ENCODE results near the gene CACNA1S. TPM values are rescaled to one million over a fixed set of nuclear protein-coding genes. Genes with fewer than 3 reads are reported as not detected.

CACNA1S gene
- total RNA-seq, 1 donor from 2014 or later = 0.07 TPM

DNA sequence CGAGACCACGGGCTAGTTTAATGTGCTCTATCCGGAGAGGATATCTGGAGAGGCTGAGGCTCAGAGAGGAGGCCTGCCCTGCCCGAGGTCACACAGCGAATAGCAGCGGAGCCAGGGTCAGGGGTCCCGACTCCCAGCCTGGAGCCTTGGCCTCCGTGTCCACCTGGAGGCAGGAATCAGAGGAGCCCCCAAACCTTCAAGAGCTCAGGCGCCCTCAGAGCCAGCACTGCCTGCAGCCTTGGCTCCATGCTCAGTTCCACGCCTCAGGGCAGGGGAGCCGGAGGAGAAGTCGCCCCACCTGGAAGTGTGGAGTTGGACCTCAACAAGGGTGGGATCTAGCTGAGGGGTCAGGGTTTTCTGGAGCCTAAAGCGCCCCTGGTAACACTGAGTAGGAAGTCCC lies 16.7 kb upstream of the CACNA1S start:
- no peaks in the 10 kb centered on the region for H3K4me1 Mint-ChIP-seq (ENCODE audit: low read depth, unreplicated experiment)
- H3K36me3 Mint-ChIP-seq (ENCODE audit: unreplicated experiment) = peaks cover 9% of the 10 kb centered on the region
- H3K27me3 Mint-ChIP-seq (ENCODE audit: unreplicated experiment) = peaks cover 6% of the 10 kb centered on the region
- H3K9me3 Mint-ChIP-seq (ENCODE audit: unreplicated experiment) = peaks cover 4% of the 10 kb centered on the region
- H3K27ac Mint-ChIP-seq (ENCODE audit: unreplicated experiment) = no peak overlapping the region
- H3K4me3 Mint-ChIP-seq (ENCODE audit: unreplicated experiment) = no peak overlapping the region
- TF ChIP-seq, protein P1, sequence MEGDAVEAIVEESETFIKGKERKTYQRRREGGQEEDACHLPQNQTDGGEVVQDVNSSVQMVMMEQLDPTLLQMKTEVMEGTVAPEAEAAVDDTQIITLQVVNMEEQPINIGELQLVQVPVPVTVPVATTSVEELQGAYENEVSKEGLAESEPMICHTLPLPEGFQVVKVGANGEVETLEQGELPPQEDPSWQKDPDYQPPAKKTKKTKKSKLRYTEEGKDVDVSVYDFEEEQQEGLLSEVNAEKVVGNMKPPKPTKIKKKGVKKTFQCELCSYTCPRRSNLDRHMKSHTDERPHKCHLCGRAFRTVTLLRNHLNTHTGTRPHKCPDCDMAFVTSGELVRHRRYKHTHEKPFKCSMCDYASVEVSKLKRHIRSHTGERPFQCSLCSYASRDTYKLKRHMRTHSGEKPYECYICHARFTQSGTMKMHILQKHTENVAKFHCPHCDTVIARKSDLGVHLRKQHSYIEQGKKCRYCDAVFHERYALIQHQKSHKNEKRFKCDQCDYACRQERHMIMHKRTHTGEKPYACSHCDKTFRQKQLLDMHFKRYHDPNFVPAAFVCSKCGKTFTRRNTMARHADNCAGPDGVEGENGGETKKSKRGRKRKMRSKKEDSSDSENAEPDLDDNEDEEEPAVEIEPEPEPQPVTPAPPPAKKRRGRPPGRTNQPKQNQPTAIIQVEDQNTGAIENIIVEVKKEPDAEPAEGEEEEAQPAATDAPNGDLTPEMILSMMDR (IDR thresholded peaks at IDR 0.05; ENCODE audit: partially characterized antibody, unreplicated experiment) = no peak
- no peak for DNase-seq

DNA sequence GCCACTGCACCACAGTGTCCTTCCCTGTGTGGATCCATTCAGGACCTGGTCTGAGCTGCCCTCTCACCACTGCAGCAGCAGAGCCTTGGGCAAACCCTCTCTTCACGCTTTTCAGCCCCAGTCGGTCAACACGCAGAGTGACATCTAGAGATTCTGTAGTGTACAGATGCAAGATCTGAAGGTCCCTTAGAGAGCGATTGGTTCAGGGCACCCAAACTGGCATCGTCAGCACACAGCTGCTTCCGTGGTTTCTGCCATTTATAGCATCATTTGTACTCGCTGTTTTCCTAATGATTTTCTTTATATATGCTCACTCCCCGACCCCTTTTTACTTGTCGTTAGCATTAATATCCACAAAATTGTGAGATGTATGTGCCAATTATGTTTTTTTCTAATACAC lies 16.2 kb upstream of the CACNA1S start:
- no peaks in the 10 kb centered on the region for H3K4me1 Mint-ChIP-seq (ENCODE audit: low read depth, unreplicated experiment)
- peaks cover 9% of the 10 kb centered on the region for H3K27me3 Mint-ChIP-seq (ENCODE audit: unreplicated experiment)
- H3K9me3 Mint-ChIP-seq (ENCODE audit: unreplicated experiment) = peaks cover 4% of the 10 kb centered on the region
- TF ChIP-seq, protein P1 (IDR thresholded peaks at IDR 0.05; ENCODE audit: partially characterized antibody, unreplicated experiment) = no peak
- H3K4me3 Mint-ChIP-seq (ENCODE audit: unreplicated experiment) = no peak overlapping the region
- H3K27ac Mint-ChIP-seq (ENCODE audit: unreplicated experiment) = no peak overlapping the region
- DNase-seq = no peak
- peaks cover 9% of the 10 kb centered on the region for H3K36me3 Mint-ChIP-seq (ENCODE audit: unreplicated experiment)

DNA sequence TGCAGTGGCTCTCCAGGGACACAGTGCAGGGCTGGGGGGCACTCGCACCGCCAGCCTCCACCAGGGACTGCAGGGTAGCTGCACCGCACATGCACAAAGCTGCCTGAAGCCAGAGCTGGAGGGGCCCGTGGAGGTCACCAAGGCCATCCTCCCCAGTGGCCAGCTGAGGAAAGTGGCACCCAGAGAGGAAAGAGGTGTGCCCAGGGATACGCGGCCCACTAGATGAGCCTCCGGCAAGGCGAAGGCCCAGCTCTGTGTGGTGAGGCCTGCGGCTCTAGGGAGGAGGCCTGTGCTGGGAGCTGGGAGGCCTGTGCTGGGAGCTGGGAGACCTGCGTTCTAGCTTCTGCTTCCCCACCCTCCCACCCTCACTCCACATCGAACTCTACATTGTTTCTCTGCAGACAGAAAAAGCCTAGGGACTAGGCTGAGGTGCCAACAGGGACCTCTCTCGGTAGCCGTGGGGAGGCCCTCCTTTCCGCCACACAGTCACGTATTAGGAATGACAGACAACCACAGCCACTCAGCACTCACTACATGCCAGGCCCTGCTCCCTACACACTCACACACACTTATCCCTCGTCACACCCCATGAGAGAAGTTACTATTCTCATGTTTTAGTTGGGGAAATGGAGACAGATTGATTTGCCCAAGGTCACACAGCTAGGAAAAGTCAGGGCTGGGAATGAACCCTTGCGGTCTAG lies 15.7 kb upstream of the CACNA1S start:
- DNase-seq = no peak

DNA sequence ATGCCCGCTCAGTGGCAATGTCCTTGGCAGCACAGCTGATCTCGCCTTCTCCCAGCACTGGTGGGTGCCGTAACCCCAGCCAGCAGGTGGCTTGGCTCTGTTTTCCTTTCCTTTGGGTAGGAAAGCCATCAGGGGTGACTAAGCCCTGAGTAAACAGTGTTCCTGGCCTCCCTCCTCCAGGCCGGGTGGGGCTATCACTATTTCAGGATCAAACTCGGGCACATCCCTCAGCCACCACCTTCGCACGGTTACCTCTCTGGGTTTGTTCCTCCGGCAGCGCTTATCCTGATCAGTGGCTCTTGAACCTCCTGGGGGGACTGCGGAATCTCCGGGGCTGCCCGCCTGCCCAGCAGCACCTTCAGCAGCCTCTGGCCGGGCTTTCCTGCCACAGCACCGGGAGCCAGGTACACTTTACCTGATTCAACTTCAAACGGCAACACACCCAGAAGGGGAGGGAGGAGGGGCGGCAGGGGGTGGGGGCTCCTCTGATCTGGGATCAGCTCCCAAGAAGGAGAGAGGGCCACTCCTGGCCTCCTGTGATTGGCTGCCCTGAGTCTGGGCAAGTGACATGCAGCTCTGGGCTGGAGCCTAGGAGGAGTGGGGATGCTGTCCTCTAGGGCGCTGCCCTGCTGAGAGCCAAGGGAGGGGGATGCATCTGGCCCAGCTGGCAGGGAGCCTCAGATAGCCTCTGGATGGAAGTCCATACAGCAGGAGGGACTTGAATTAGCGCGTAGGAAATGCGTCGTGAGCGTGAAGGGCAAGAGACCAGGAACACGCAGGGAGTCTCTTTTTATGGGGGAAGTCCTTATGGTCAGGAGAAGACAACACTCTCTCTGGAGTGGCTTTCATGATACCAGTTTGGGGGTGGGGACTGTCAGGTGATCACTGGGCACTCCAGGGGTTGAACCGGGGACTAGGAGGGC lies 14.9 kb upstream of the CACNA1S start, which contains the start of gene ASCL5:
Gene ASCL5, minus strand, starts transcription at position 353 of the 923 bp plus-strand sequence. CDS start 11,812 bp downstream, outside the sequence.
- H3K27ac Mint-ChIP-seq (ENCODE audit: unreplicated experiment) = no peak within 1 kb of the TSS
- DNase-seq = no peak
- H3K4me3 Mint-ChIP-seq (ENCODE audit: unreplicated experiment) = no peak within 1 kb of the TSS
- H3K27me3 Mint-ChIP-seq (ENCODE audit: unreplicated experiment) = peaks cover 9% of the 10 kb centered on the region
- H3K9me3 Mint-ChIP-seq (ENCODE audit: unreplicated experiment) = peaks cover 6% of the 10 kb centered on the region
- peaks cover 4% of the 10 kb centered on the region for H3K36me3 Mint-ChIP-seq (ENCODE audit: unreplicated experiment)
- no peaks in the 10 kb centered on the region for H3K4me1 Mint-ChIP-seq (ENCODE audit: low read depth, unreplicated experiment)
- TF ChIP-seq, protein P1 (IDR thresholded peaks at IDR 0.05; ENCODE audit: partially characterized antibody, unreplicated experiment) = no peak

More for the DNA sequence above, 15.7 kb upstream of the CACNA1S start:
- peaks cover 4% of the 10 kb centered on the region for H3K9me3 Mint-ChIP-seq (ENCODE audit: unreplicated experiment)
- H3K36me3 Mint-ChIP-seq (ENCODE audit: unreplicated experiment) = peaks cover 8% of the 10 kb centered on the region
- peaks cover 9% of the 10 kb centered on the region for H3K27me3 Mint-ChIP-seq (ENCODE audit: unreplicated experiment)
- H3K4me3 Mint-ChIP-seq (ENCODE audit: unreplicated experiment) = no peak overlapping the region
- no peaks in the 10 kb centered on the region for H3K4me1 Mint-ChIP-seq (ENCODE audit: low read depth, unreplicated experiment)
- no peak overlapping the region for H3K27ac Mint-ChIP-seq (ENCODE audit: unreplicated experiment)
- TF ChIP-seq, protein P1 (IDR thresholded peaks at IDR 0.05; ENCODE audit: partially characterized antibody, unreplicated experiment) = no peak
